GM12864 (cell line): ENCODE measurements around the gene CYP2W1.
"Not testable (repeated sequence)": the region's sequence is repeated elsewhere in the genome, so short reads cannot be mapped to it uniquely, and the experiment has no call there.

Experiments used
- DNase-seq: peaks from one replicate; pipeline ENCODE4 v3.0.0-alpha.2; 2011; ENCODE audit warnings: low read depth
- H3K4me3 ChIP-seq: 2 replicates; pipeline ENCODE4 v1.5.1; 2011; ENCODE audit warnings: mild to moderate bottlenecking, low read depth, low read length, control low read depth
- CTCF ChIP-seq: IDR thresholded peaks from 2 replicates; pipeline ENCODE4 v1.5.1; 2011; ENCODE audit warnings: low read depth, mild to moderate bottlenecking, moderate library complexity, low read length, control low read depth, inconsistent platforms; ENCODE audit errors: missing control alignments

The CYP2W1 gene

GRCh38 chr7:1033546-1034145 lies 50.7 kb downstream of the CYP2W1 start:
- TF ChIP-seq CTCF = no peak
- no peak overlapping the region for H3K4me3 ChIP-seq
- no peak for DNase-seq

- not testable (repeated sequence) for H3K4me3 ChIP-seq
Measured at GRCh38 chr7:1034769-1035168, 51.8 kb downstream of the CYP2W1 start.

GRCh38 chr7:1036164-1036928 lies 53.4 kb downstream of the CYP2W1 start:
- H3K4me3 ChIP-seq, DNase-seq: not testable (repeated sequence)

More at GRCh38 chr7:1034769-1035168, 51.8 kb downstream of the CYP2W1 start:
- not testable (repeated sequence) for DNase-seq
